Trophoblast cell (in vitro differentiated cells and primary cell): Measurements from ENCODE around the gene EXOC3L1.

Source experiments
- DNase-seq, 2 donors: peaks; one replicate each; pipeline ENCODE4 v3.0.0-alpha.2; 2016
- H2AFZ ChIP-seq: 2 replicates; pipeline ENCODE4 v1.6.1; 2013; ENCODE audit warnings: low read length, moderate library complexity, mild to moderate bottlenecking; ENCODE audit not compliant: insufficient read depth, poor library complexity
- H2AK5ac ChIP-seq: 2 replicates; pipeline ENCODE4 v1.6.1; 2013; ENCODE audit warnings: mild to moderate bottlenecking, low read length
- H2BK120ac ChIP-seq: 2 replicates; pipeline ENCODE4 v1.6.1; 2013; ENCODE audit warnings: low read length, mild to moderate bottlenecking, moderate library complexity; ENCODE audit not compliant: insufficient read depth, poor library complexity
- H2BK12ac ChIP-seq: 2 replicates; pipeline ENCODE4 v1.6.1; 2013; ENCODE audit warnings: mild to moderate bottlenecking, low read length, moderate library complexity
- H2BK5ac ChIP-seq: 2 replicates; pipeline ENCODE4 v1.6.1; 2013; ENCODE audit warnings: low read length, low read depth, moderate library complexity, mild to moderate bottlenecking; ENCODE audit not compliant: poor library complexity
- H3K14ac ChIP-seq: 2 replicates; pipeline ENCODE4 v1.6.1; 2013; ENCODE audit warnings: mild to moderate bottlenecking, low read length
- H3K18ac ChIP-seq: 2 replicates; pipeline ENCODE4 v1.6.1; 2013; ENCODE audit warnings: mild to moderate bottlenecking, low read length
- H3K23ac ChIP-seq: 2 replicates; pipeline ENCODE4 v1.6.1; 2013; ENCODE audit warnings: low read length
- H3K27ac ChIP-seq: 2 replicates; pipeline ENCODE4 v1.5.1; 2013; ENCODE audit warnings: low read depth, mild to moderate bottlenecking, inconsistent platforms, low read length, moderate library complexity
- H3K27me3 ChIP-seq: 2 replicates; pipeline ENCODE4 v1.6.1; 2013; ENCODE audit warnings: inconsistent platforms, mild to moderate bottlenecking, low read length, moderate library complexity; ENCODE audit not compliant: insufficient read depth
- H3K36me3 ChIP-seq, 2 experiments: 1 replicate in 1 of 2; 2 replicates in 1 of 2; pipeline ENCODE4 v1.6.1; 2013; ENCODE audit warnings: low read length in 2 of 2, mild to moderate bottlenecking in 2 of 2, moderate library complexity in 1 of 2; ENCODE audit not compliant: insufficient read depth in 2 of 2, control insufficient read depth in 1 of 2
- H3K4ac ChIP-seq: 2 replicates; pipeline ENCODE4 v1.6.1; 2013; ENCODE audit warnings: low read depth, mild to moderate bottlenecking, low read length, moderate library complexity
- H3K4me1 ChIP-seq, 2 experiments: 1 replicate in 1 of 2; 2 replicates in 1 of 2; pipeline ENCODE4 v1.6.1; 2013; ENCODE audit warnings: low read length in 2 of 2, mild to moderate bottlenecking in 2 of 2, moderate library complexity in 1 of 2; ENCODE audit not compliant: insufficient read depth in 2 of 2, control insufficient read depth in 1 of 2
- H3K4me2 ChIP-seq: 2 replicates; pipeline ENCODE4 v1.6.1; 2013; ENCODE audit warnings: inconsistent platforms, mild to moderate bottlenecking, low read length, moderate library complexity
- H3K4me3 ChIP-seq: 2 replicates; pipeline ENCODE4 v1.5.1; 2013; ENCODE audit warnings: mild to moderate bottlenecking, low read depth, low read length, inconsistent platforms
- H3K79me1 ChIP-seq: one replicate; pipeline ENCODE4 v1.6.1; 2013; ENCODE audit warnings: low read length
- H3K79me2 ChIP-seq: 2 replicates; pipeline ENCODE4 v1.6.1; 2013; ENCODE audit warnings: low read length, mild to moderate bottlenecking; ENCODE audit not compliant: control insufficient read depth, insufficient read depth, poor library complexity
- H3K9ac ChIP-seq: 2 replicates; pipeline ENCODE4 v1.6.1; 2013; ENCODE audit warnings: mild to moderate bottlenecking, low read length
- H3K9me3 ChIP-seq: 2 replicates; pipeline ENCODE4 v1.6.1; 2013; ENCODE audit warnings: low read depth, mild to moderate bottlenecking, control low read depth, inconsistent platforms, low read length; ENCODE audit not compliant: insufficient read depth
- H4K12ac ChIP-seq: 2 replicates; pipeline ENCODE4 v1.6.1; 2013; ENCODE audit warnings: low read depth, mild to moderate bottlenecking, low read length, moderate library complexity
- H4K8ac ChIP-seq: 2 replicates; pipeline ENCODE4 v1.6.1; 2013; ENCODE audit warnings: low read depth, mild to moderate bottlenecking, low read length, moderate library complexity
- H4K91ac ChIP-seq: one replicate; pipeline ENCODE4 v1.6.1; 2013; ENCODE audit warnings: low read depth, mild to moderate bottlenecking, low read length, moderate library complexity
- WGBS: extraction: QIAGEN DNeasy Blood & Tissue Kit; methylation state at CpG from one replicate; pipeline ENCODE4 v1.1.7; 2013; ENCODE audit warnings: missing lambda C conversion rate; ENCODE audit not compliant: insufficient read length, insufficient coverage; ENCODE audit errors: extremely low coverage; 5-methylcytosine and 5-hydroxymethylcytosine counted together

Gene EXOC3L1

DNA sequence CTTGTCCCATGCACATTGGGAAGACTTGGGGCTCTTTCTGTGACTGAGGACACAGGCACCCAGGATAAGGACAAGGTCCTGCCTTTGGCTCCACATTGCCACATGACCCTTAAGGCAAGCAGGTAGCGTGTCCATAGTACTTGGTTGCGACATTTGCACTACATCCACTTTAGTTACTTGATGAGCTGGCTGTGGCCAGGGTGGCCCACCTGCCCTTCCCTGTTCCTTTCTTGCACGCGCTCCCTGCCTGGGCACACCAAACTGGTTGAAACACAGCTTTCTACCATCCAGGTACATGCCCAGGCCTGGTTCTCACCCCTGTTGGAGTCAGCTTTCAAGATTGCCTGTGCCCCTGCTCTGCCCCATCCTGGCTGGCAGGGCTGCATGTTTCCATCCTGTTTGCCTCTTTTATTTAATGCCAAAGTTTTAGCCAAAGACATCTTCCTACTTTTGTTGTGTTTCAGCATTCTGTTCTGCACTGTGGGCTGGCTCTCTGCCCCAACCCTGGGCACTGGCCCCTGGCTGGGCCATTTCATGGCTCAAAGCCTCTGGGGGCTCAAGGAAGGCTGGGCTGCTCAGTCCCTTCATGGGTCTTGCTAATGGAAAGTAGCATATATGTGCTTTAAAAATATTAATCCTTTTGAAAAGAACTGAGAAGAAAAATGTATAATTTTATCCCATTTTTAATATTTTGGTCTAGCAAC lies 42.3 kb downstream of the EXOC3L1 start:
- Histone ChIP-seq H3K79me1 (peaks cover 6% of the 10 kb centered on the region), H3K79me2 (no peaks in the 10 kb centered on the region), H3K36me3 (peaks cover 51 to 55% of the 10 kb centered on the region in 2 experiments), H3K4me2 (no peak overlapping the region), H3K4me1 (peaks cover 6 to 8% of the 10 kb centered on the region in 2 experiments), H3K14ac (no peak overlapping the region), H3K9me3 (peaks cover 9% of the 10 kb centered on the region), H4K8ac (no peak overlapping the region), H3K18ac (no peak overlapping the region), H2BK5ac (no peak overlapping the region), H3K4ac (no peak overlapping the region), H2AFZ (no peak overlapping the region), H2BK120ac (no peak overlapping the region), H3K9ac (no peak overlapping the region), H3K23ac (no peak overlapping the region), H2AK5ac (no peak overlapping the region), H2BK12ac (no peak overlapping the region), H4K12ac (no peak overlapping the region), H3K27ac (no peak overlapping the region), H3K4me3 (no peak overlapping the region), H4K91ac (no peak overlapping the region), H3K27me3 (peaks cover 12% of the 10 kb centered on the region)
- no peak for DNase-seq
- WGBS = no CpG with 5 or more reads among the region's 4 CpGs

DNA sequence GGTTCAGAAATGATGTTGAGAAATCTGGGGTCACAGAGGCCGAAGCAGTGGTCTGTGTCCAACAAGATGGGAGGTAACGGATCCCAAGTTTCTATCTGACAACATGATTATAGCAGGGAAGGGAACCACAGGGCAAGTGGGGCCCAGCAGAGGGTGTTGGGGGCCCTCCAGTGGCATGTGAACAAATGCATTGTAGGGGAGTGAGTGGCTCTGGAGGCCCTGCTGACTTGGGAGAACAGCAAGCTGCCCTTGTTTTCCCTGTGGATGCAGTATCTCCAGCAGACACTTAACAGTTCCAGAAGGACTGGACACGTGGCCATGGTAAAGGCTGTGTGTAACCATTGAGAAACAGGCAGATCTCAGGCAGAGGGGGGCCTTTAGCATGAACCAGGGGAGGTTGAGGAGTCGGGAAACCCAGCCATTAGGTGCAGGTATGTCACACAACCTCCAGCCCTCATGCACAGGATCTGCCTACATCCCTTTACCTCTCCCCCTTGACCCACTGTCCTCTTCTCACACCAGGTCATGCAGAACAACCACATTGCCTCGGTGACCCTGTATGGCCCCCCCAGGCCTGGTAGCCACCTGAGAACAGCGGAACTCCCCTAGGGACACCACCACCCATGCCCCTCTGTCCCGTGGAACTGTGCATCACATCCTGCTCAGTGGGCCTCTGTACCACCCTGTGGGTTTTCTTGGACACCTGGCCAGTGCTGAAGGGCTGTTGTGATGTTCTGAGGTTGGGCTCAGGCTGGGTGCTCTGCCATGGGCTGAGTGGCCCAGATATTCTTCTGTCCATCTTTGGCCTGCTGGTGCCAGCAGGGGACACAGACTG lies 43.2 kb downstream of the EXOC3L1 start:
- Histone ChIP-seq H3K27me3 (peaks cover 12% of the 10 kb centered on the region), H4K12ac (no peak overlapping the region), H3K18ac (no peak overlapping the region), H3K36me3 (peaks cover 60 to 63% of the 10 kb centered on the region in 2 experiments), H2BK12ac (no peak overlapping the region), H3K23ac (no peak overlapping the region), H3K9ac (no peak overlapping the region), H3K79me2 (no peaks in the 10 kb centered on the region), H2AK5ac (no peak overlapping the region), H3K4me1 (peaks cover 6 to 8% of the 10 kb centered on the region in 2 experiments), H3K4me3 (no peak overlapping the region), H3K4ac (no peak overlapping the region), H3K9me3 (peaks cover 9% of the 10 kb centered on the region), H2BK5ac (no peak overlapping the region), H4K8ac (no peak overlapping the region), H3K14ac (no peak overlapping the region), H3K4me2 (no peak overlapping the region), H2BK120ac (no peak overlapping the region), H3K79me1 (peaks cover 6% of the 10 kb centered on the region), H4K91ac (no peak overlapping the region), H2AFZ (no peak overlapping the region), H3K27ac (no peak overlapping the region)
- no CpG with 5 or more reads among the region's 7 CpGs for WGBS
- no peak for DNase-seq

DNA sequence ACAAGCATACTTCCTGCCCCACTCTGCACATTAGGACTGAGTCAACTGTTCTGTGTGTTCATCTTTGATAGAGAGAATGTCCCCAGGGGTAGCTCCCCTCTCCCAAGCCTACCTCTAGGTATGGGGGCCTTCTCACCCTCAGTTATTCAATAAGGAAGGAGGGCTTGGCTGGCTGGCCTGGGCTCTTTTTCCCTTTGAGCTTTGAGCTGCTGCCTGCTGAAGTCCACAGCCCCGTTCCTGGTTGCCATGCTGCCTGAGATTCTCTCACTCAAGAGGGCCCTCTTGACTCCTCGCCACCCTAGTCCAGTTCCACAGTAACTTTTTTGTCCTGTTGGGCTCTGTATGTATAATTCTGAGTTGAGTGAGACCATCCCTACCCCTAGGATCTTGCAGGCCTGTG lies 44.2 kb downstream of the EXOC3L1 start:
- no peak overlapping the region for H3K4me2 ChIP-seq
- DNase-seq = no peak
- peaks cover 11% of the 10 kb centered on the region for H3K27me3 ChIP-seq
- no peak overlapping the region for H3K18ac ChIP-seq
- H2BK12ac ChIP-seq = no peak overlapping the region
- H2BK120ac ChIP-seq = no peak overlapping the region
- H3K79me1 ChIP-seq = peaks cover 3% of the 10 kb centered on the region
- H4K8ac ChIP-seq = no peak overlapping the region
- no CpG with 5 or more reads among the region's 2 CpGs for WGBS
- H3K27ac ChIP-seq = no peak overlapping the region
- peaks cover 6 to 8% of the 10 kb centered on the region in 2 experiments for H3K4me1 ChIP-seq
- H2BK5ac ChIP-seq = no peak overlapping the region
- H3K4me3 ChIP-seq = no peak overlapping the region
- H4K91ac ChIP-seq = no peak overlapping the region
- no peak overlapping the region for H2AFZ ChIP-seq
- H3K23ac ChIP-seq = no peak overlapping the region
- no peak overlapping the region for H3K9ac ChIP-seq
- peaks cover 69 to 73% of the 10 kb centered on the region in 2 experiments for H3K36me3 ChIP-seq
- no peak overlapping the region for H4K12ac ChIP-seq
- no peaks in the 10 kb centered on the region for H3K79me2 ChIP-seq
- no peak overlapping the region for H3K4ac ChIP-seq
- peaks cover 11% of the 10 kb centered on the region for H3K9me3 ChIP-seq
- H2AK5ac ChIP-seq = no peak overlapping the region
- H3K14ac ChIP-seq = no peak overlapping the region

DNA sequence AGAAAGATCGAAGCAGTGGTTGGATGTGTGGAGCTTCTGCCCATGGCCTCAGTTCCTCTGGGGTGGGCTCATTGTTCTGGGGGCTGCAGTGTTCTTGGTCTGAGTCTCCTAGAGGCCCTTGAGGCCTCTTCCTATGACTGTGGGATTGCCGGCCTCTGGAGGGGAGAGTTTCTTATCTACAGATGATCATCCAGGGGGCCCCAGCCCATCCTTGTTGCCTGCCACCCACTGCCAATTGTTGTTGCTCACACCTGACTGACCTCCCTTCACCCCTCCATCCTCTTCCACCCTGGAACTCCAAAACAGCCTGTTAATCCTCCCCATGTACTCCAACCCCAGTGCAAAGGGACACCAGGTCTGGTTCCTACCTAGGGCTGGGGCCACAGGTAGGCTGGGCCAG lies 45.0 kb downstream of the EXOC3L1 start:
- no peak overlapping the region for H3K14ac ChIP-seq
- no peak overlapping the region for H3K4me3 ChIP-seq
- H4K91ac ChIP-seq = no peak overlapping the region
- no peak overlapping the region for H2BK120ac ChIP-seq
- no peak overlapping the region for H2AK5ac ChIP-seq
- peaks cover 73 to 79% of the 10 kb centered on the region in 2 experiments for H3K36me3 ChIP-seq
- H2BK12ac ChIP-seq = no peak overlapping the region
- H3K4me2 ChIP-seq = no peak overlapping the region
- no CpG with 5 or more reads among the region's 2 CpGs for WGBS
- no peak overlapping the region for H3K9ac ChIP-seq
- H3K18ac ChIP-seq = no peak overlapping the region
- H2BK5ac ChIP-seq = no peak overlapping the region
- DNase-seq = no peak
- H3K27me3 ChIP-seq = peaks cover 3% of the 10 kb centered on the region
- peaks cover 2% of the 10 kb centered on the region in 2 experiments for H3K4me1 ChIP-seq
- no peak overlapping the region for H3K4ac ChIP-seq
- H4K8ac ChIP-seq = no peak overlapping the region
- no peaks in the 10 kb centered on the region for H3K79me2 ChIP-seq
- no peak overlapping the region for H4K12ac ChIP-seq
- peaks cover 9% of the 10 kb centered on the region for H3K9me3 ChIP-seq
- H2AFZ ChIP-seq = no peak overlapping the region
- H3K23ac ChIP-seq = no peak overlapping the region
- H3K79me1 ChIP-seq = no peaks in the 10 kb centered on the region
- no peak overlapping the region for H3K27ac ChIP-seq
